AG04449 (cell line): ENCODE data around the gene CLCN4.
A peak's percentile ranks its signal among the peaks of the same experiment; 100 is the strongest.

Experiments
- CTCF ChIA-PET: fragments of 350-600 bp; formaldehyde crosslinking; extraction: SDS; loops from one replicate; lab custom pipeline; 2021; ENCODE audit warnings: antibody characterized with exemption; lab: Yijun Ruan, JAX
- POLR2A ChIA-PET: fragments of 400-600, 350-600 bp; formaldehyde crosslinking; extraction: SDS; loops from one replicate; lab custom pipeline; 2020; ENCODE audit warnings: antibody characterized with exemption, inconsistent platforms; lab: Yijun Ruan, JAX
- DNase-seq: peaks from one replicate; pipeline ENCODE4 v3.0.0-alpha.2; 2010; ENCODE audit warnings: low read depth, low spot score
- H3K4me3 ChIP-seq: 2 replicates; pipeline ENCODE4 v1.5.1; 2011; ENCODE audit warnings: low read depth, mild to moderate bottlenecking, control low read depth, low read length
- CTCF ChIP-seq: IDR thresholded peaks from one replicate; pipeline ENCODE4 v1.5.1; 2011; ENCODE audit warnings: mild to moderate bottlenecking, moderate library complexity, low read length, control low read depth, inconsistent platforms; ENCODE audit not compliant: insufficient read depth; ENCODE audit errors: missing control alignments

The CLCN4 gene

DNA sequence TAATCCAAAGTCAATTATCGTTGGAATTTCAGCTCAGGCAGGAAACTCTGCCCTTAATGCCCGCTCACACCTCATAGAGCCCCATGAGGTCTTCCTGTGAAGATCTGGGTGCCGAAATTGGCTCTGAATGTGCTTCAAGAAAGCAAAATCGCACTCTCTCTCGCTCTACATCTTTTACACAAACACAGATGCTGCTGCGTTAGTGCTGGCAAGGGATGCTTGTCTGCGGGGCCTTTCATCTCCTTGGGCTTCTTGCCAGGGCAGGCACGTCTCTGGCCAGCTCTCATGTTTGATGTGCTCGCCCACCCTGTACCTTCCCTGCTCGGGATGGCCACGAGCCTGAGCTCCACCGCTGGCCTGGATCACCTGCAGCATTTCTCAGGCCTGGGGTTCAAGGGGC lies 66.5 kb downstream of the CLCN4 start:
- no peak overlapping the region for H3K4me3 ChIP-seq
- POLR2A ChIA-PET, result no interaction called here
- no peak for TF ChIP-seq CTCF
- no peak for DNase-seq
- CTCF ChIA-PET, result interaction anchor here (0.9 kb wide), 1 partner anchor 8 kb away, joined by 3 read pairs; no protein-coding TSS in a partner anchor

DNA sequence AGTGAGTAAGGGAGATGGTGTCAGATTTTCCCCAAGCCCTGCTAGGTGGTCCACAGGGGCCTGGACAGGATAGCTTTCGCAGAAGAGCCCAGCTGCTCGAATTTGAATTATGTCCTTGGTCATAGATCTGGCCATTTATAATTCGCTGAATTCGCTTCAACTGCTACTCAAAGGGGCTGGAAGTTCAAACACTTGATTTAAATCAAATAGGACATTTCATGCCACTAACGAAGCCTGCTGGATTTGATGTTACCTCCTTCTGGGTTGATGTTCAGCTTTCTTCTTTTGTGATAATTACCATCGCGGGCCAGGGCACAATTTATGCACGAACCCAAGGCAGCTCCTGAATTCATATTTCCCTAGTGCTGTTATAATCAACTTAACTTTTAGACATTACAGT lies 67.0 kb downstream of the CLCN4 start:
- CTCF ChIA-PET, result interaction anchor here (0.9 kb wide), 1 partner anchor 9 kb away, joined by 3 read pairs; no protein-coding TSS in a partner anchor
- no peak for TF ChIP-seq CTCF
- POLR2A ChIA-PET, result no interaction called here
- DNase-seq, result no peak
- H3K4me3 ChIP-seq, result no peak overlapping the region

DNA sequence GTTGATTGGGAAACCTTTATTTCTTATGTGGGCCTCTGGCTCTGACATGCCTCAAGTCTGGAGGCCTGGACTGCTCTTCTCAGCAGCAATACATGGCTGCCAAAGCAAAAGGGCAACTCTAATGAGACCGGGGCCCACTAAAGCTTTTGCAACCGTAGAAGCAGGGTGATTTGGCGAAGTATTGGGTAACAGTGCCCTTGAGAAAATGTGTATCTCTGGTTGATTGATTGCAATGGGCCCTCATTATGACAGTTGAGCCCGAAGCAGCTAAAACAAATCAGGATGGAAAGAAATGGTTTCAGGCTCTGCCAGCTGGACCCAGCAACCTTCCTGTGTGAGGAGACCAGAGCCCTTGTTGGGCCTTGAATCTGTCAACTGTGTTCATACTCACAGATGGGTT lies 73.4 kb downstream of the CLCN4 start:
- ChIA-PET POLR2A (no interaction called here), CTCF (no interaction called here)
- no peak for TF ChIP-seq CTCF
- no peak for DNase-seq
- no peak overlapping the region for H3K4me3 ChIP-seq

DNA sequence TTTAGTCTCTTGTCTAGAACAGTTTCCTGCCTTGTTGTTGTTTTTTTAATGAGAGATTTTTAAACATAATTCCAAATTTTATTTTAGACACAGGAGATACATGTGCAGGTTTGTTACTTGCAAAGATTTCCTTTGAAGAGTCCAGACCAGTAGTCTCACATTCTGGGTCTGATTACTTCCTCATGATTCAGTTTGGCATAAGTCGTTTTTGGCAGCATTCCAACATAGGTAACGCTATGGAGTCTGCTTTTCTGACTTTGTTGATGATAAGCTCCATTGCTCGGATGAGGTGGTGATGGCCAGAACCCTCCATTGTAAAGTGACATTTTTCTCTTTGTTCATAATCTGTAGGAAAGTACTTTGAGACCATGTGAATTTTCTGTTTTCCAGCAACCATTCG lies 74.7 kb downstream of the CLCN4 start:
- ChIA-PET CTCF (interaction anchor here (1.5 kb wide), 1 partner anchor 41 kb away, joined by 6 read pairs; no protein-coding TSS in a partner anchor), POLR2A (no interaction called here)
- no peak overlapping the region for H3K4me3 ChIP-seq
- no peak for TF ChIP-seq CTCF
- no peak for DNase-seq

DNA sequence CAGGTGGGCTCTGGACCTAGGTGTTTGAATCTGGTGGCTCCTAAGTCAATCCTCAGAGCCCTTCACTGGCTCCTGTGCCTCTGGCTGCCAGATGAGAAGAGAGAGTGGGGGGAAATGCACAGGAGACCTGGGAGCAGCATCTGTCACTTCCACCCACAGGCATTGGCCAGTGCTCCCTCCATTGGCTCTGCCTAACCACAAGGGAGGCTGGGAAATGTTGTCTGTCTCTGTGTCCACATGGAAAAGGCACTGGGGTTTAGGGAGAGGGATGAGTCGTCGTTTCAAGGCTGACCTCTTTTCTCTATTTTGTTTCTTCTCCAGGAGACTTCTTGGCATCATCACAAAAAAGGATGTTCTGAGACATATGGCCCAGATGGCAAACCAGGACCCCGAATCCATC lies 76.4 kb downstream of the CLCN4 start:
- no peak for TF ChIP-seq CTCF
- CTCF ChIA-PET, result no interaction called here
- no peak overlapping the region for H3K4me3 ChIP-seq
- POLR2A ChIA-PET, result no interaction called here
- no peak for DNase-seq

- no peak for DNase-seq
- no peak overlapping the region for H3K4me3 ChIP-seq
- ChIA-PET POLR2A (no interaction called here), CTCF (no interaction called here)
- TF ChIP-seq CTCF, result no peak
Observed at GRCh38 chrX:10233696-10234095, 76.9 kb downstream of the CLCN4 start.

- ChIA-PET CTCF (no interaction called here), POLR2A (no interaction called here)
- H3K4me3 ChIP-seq, result no peak overlapping the region
- no peak for TF ChIP-seq CTCF
- peak; percentile 72 for DNase-seq
Observed at GRCh38 chrX:10235851-10236250, 79.1 kb downstream of the CLCN4 start.
